K562 (cell line): ENCODE measurements around the gene ARID5B.

Experiments
- KAT8 ChIP-seq: fragments of 450-650 bp; IDR thresholded peaks from 2 replicates; pipeline ENCODE4 v1.6.1; 2016; ENCODE audit warnings: low read depth, mild to moderate bottlenecking
- KLF16 ChIP-seq: IDR thresholded peaks from 2 replicates; pipeline ENCODE4 v1.6.1; 2016; ENCODE audit warnings: antibody characterized with exemption
- ZKSCAN8 ChIP-seq: fragments of 200-800 bp; sonication (Bioruptor generic); IDR thresholded peaks from 2 replicates; pipeline ENCODE4 v1.6.1; 2016; ENCODE audit warnings: missing genetic modification characterization, missing compliant biosample characterization
- ZNF124 ChIP-seq: sonication (generic); formaldehyde crosslinking; IDR thresholded peaks from 2 replicates; pipeline ENCODE4 v1.8.1; 2022; ENCODE audit warnings: missing genetic modification reagents
- ZNF24 ChIP-seq: fragments of 450-650 bp; IDR thresholded peaks from 2 replicates; pipeline ENCODE4 v1.6.1; 2016
- ZNF282 ChIP-seq: sonication (generic); formaldehyde crosslinking; IDR thresholded peaks from 2 replicates; pipeline ENCODE4 v1.8.1; 2023; ENCODE audit warnings: missing genetic modification reagents
- TF ChIP-seq, protein P1 (sequence below), 3 experiments: IDR thresholded peaks in 2 of 3; conservative IDR thresholded peaks in 1 of 3; 2 replicates each; pipeline ENCODE4 v1.5.1; 2011 to 2012; ENCODE audit warnings: low read length in 3 of 3, mild to moderate bottlenecking in 3 of 3, control low read depth in 2 of 3, improper control_type of control experiment in 1 of 3, inconsistent platforms in 1 of 3, low read depth in 1 of 3, mixed read lengths in 1 of 3, moderate library complexity in 1 of 3; ENCODE audit not compliant: insufficient read depth in 2 of 3
- TF ChIP-seq, protein P2 (sequence below): fragments of 250-450 bp; sonication (Bioruptor Pico); IDR thresholded peaks from 2 replicates; pipeline ENCODE4 v1.8.0; 2022; ENCODE audit warnings: moderate library complexity, mild to moderate bottlenecking, inconsistent platforms

GRCh38 chr10:62075414-62075813 is 173.9 kb downstream of the ARID5B start:
- TF ChIP-seq ZNF24 (no peak), ZNF124 (CRISPR knock-in tag) (no peak), ZKSCAN8 (CRISPR knock-in tag) (no peak), KLF16 (no peak), KAT8 (no peak), ZNF282 (CRISPR knock-in tag) (no peak)
- TF ChIP-seq, protein P1, sequence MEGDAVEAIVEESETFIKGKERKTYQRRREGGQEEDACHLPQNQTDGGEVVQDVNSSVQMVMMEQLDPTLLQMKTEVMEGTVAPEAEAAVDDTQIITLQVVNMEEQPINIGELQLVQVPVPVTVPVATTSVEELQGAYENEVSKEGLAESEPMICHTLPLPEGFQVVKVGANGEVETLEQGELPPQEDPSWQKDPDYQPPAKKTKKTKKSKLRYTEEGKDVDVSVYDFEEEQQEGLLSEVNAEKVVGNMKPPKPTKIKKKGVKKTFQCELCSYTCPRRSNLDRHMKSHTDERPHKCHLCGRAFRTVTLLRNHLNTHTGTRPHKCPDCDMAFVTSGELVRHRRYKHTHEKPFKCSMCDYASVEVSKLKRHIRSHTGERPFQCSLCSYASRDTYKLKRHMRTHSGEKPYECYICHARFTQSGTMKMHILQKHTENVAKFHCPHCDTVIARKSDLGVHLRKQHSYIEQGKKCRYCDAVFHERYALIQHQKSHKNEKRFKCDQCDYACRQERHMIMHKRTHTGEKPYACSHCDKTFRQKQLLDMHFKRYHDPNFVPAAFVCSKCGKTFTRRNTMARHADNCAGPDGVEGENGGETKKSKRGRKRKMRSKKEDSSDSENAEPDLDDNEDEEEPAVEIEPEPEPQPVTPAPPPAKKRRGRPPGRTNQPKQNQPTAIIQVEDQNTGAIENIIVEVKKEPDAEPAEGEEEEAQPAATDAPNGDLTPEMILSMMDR (IDR thresholded peaks at IDR 0.05 in 2 of 3, conservative IDR thresholded peaks at IDR 0.05 in 1 of 3; ENCODE audit: insufficient read depth in 2 of 3, low read depth in 1 of 3, low read length in 3 of 3): no peak
- TF ChIP-seq, protein P2, sequence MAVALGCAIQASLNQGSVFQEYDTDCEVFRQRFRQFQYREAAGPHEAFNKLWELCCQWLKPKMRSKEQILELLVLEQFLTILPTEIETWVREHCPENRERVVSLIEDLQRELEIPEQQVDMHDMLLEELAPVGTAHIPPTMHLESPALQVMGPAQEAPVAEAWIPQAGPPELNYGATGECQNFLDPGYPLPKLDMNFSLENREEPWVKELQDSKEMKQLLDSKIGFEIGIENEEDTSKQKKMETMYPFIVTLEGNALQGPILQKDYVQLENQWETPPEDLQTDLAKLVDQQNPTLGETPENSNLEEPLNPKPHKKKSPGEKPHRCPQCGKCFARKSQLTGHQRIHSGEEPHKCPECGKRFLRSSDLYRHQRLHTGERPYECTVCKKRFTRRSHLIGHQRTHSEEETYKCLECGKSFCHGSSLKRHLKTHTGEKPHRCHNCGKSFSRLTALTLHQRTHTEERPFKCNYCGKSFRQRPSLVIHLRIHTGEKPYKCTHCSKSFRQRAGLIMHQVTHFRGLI (CRISPR knock-in tag): no peak
